H9 (cell line): ENCODE measurements around the gene UTP11. TPM values are rescaled to one million over a fixed set of nuclear protein-coding genes. Genes with fewer than 3 reads are reported as not detected.

Experiments used
- DNase-seq: peaks from one replicate; pipeline ENCODE4 v3.0.0-alpha.2; 2017
- H2AFZ ChIP-seq: one replicate; pipeline ENCODE4 v1.6.1; 2013; ENCODE audit warnings: mild to moderate bottlenecking, low read length, control low read depth, moderate library complexity
- H2AK5ac ChIP-seq: 2 replicates; pipeline ENCODE4 v1.6.1; 2013; ENCODE audit warnings: low read length, control low read depth, mixed read lengths; ENCODE audit not compliant: insufficient read length
- H2BK120ac ChIP-seq: one replicate; pipeline ENCODE4 v1.6.1; 2013; ENCODE audit warnings: low read depth, mild to moderate bottlenecking, low read length, control low read depth, inconsistent platforms; ENCODE audit not compliant: poor library complexity, severe bottlenecking
- H2BK12ac ChIP-seq: 2 replicates; pipeline ENCODE4 v1.6.1; 2013; ENCODE audit warnings: low read length, control low read depth, mixed read lengths, low read depth; ENCODE audit not compliant: insufficient read length
- H2BK15ac ChIP-seq: 2 replicates; pipeline ENCODE4 v1.6.1; 2013; ENCODE audit warnings: low read depth, low read length, control low read depth
- H2BK20ac ChIP-seq: one replicate; pipeline ENCODE4 v1.6.1; 2013; ENCODE audit warnings: low read depth, mild to moderate bottlenecking, low read length, control low read depth, inconsistent platforms; ENCODE audit not compliant: poor library complexity, severe bottlenecking
- H2BK5ac ChIP-seq: 2 replicates; pipeline ENCODE4 v1.6.1; 2013; ENCODE audit warnings: low read length, control low read depth, mixed read lengths; ENCODE audit not compliant: insufficient read length
- H3K14ac ChIP-seq: 2 replicates; pipeline ENCODE4 v1.6.1; 2013; ENCODE audit warnings: low read length, control low read depth; ENCODE audit not compliant: insufficient read depth
- H3K18ac ChIP-seq: 2 replicates; pipeline ENCODE4 v1.6.1; 2013; ENCODE audit warnings: low read depth, mild to moderate bottlenecking, mixed read lengths, low read length, control low read depth; ENCODE audit not compliant: insufficient read length
- H3K23ac ChIP-seq: 2 replicates; pipeline ENCODE4 v1.6.1; 2013; ENCODE audit warnings: low read length, control low read depth, mixed read lengths, low read depth; ENCODE audit not compliant: insufficient read length
- H3K23me2 ChIP-seq: 2 replicates; pipeline ENCODE4 v1.6.1; 2013; ENCODE audit warnings: low read depth, mild to moderate bottlenecking, mixed read lengths, low read length, control low read depth; ENCODE audit not compliant: insufficient read length, poor library complexity, severe bottlenecking
- H3K27ac ChIP-seq: 2 replicates; pipeline ENCODE4 v1.5.1; 2013; ENCODE audit warnings: low read length, control low read depth, mixed read lengths, low read depth; ENCODE audit not compliant: insufficient read length
- H3K27me3 ChIP-seq: 2 replicates; pipeline ENCODE4 v1.6.1; 2013; ENCODE audit warnings: low read length, control low read depth, inconsistent platforms; ENCODE audit not compliant: insufficient read depth
- H3K4ac ChIP-seq: 2 replicates; pipeline ENCODE4 v1.6.1; 2013; ENCODE audit warnings: low read depth, mild to moderate bottlenecking, control low read depth, inconsistent platforms, low read length, moderate library complexity
- H3K4me1 ChIP-seq: 2 replicates; pipeline ENCODE4 v1.6.1; 2013; ENCODE audit warnings: low read length, control low read depth, inconsistent platforms; ENCODE audit not compliant: insufficient read depth
- H3K4me2 ChIP-seq: 2 replicates; pipeline ENCODE4 v1.6.1; 2013; ENCODE audit warnings: low read length, control low read depth, mixed read lengths; ENCODE audit not compliant: insufficient read length, insufficient read depth
- H3K56ac ChIP-seq: 2 replicates; pipeline ENCODE4 v1.6.1; 2013; ENCODE audit warnings: low read depth, mild to moderate bottlenecking, mixed read lengths, low read length, control low read depth; ENCODE audit not compliant: insufficient read length
- H3K79me1 ChIP-seq: 2 replicates; pipeline ENCODE4 v1.6.1; 2013; ENCODE audit warnings: low read depth, mild to moderate bottlenecking, moderate library complexity, low read length, control low read depth, inconsistent platforms; ENCODE audit not compliant: insufficient read depth, poor library complexity, severe bottlenecking
- H3K79me2 ChIP-seq: 2 replicates; pipeline ENCODE4 v1.6.1; 2013; ENCODE audit warnings: low read length, control low read depth, inconsistent platforms; ENCODE audit not compliant: insufficient read depth
- H3K9ac ChIP-seq: 2 replicates; pipeline ENCODE4 v1.6.1; 2013; ENCODE audit warnings: low read length, control low read depth, mixed read lengths; ENCODE audit not compliant: insufficient read length; ENCODE audit errors: extremely low read depth
- H3K9me3 ChIP-seq: one replicate; pipeline ENCODE4 v1.6.1; 2013; ENCODE audit warnings: low read depth, low read length, inconsistent platforms; ENCODE audit not compliant: control insufficient read depth
- H3T11ph ChIP-seq: one replicate; pipeline ENCODE4 v1.6.1; 2013; ENCODE audit warnings: mild to moderate bottlenecking, low read length, control low read depth, inconsistent platforms
- H4K20me1 ChIP-seq: one replicate; pipeline ENCODE4 v1.6.1; 2013; ENCODE audit not compliant: control insufficient read depth, insufficient read length, insufficient read depth
- H4K5ac ChIP-seq: 2 replicates; pipeline ENCODE4 v1.6.1; 2013; ENCODE audit warnings: low read depth, mild to moderate bottlenecking, mixed read lengths, low read length, control low read depth; ENCODE audit not compliant: insufficient read length
- H4K8ac ChIP-seq: replicated peaks from 2 replicates; pipeline ENCODE4 v1.6.1; 2013; ENCODE audit warnings: low read length, control low read depth, mixed read lengths, low read depth; ENCODE audit not compliant: insufficient read length
- H4K91ac ChIP-seq: 2 replicates; pipeline ENCODE4 v1.6.1; 2013; ENCODE audit warnings: low read depth, mild to moderate bottlenecking, moderate library complexity, mixed read lengths, low read length, control low read depth; ENCODE audit not compliant: insufficient read length
- H3K27ac Mint-ChIP-seq, 3 experiments: 2 replicates in 2 of 3; 3 replicates in 1 of 3; pipeline ENCODE4 v1.8.0; 2020 to 2021; ENCODE audit warnings: mixed read lengths in 3 of 3, mild to moderate bottlenecking in 1 of 3, moderate library complexity in 1 of 3
- H3K27me3 Mint-ChIP-seq: 2 replicates; pipeline ENCODE4 v1.8.0; 2021; ENCODE audit warnings: low read depth, mild to moderate bottlenecking, moderate library complexity, mixed read lengths
- H3K36me3 Mint-ChIP-seq, 3 experiments: 2 replicates in 2 of 3; 3 replicates in 1 of 3; pipeline ENCODE4 v1.8.0; 2020 to 2021; ENCODE audit warnings: low read depth in 3 of 3, mixed read lengths in 3 of 3; ENCODE audit not compliant: insufficient read depth in 1 of 3
- H3K4me1 Mint-ChIP-seq, 2 experiments: 2 replicates each; pipeline ENCODE4 v1.8.0; 2020; ENCODE audit warnings: mixed read lengths in 2 of 2
- H3K4me3 Mint-ChIP-seq, 2 experiments: 2 replicates in 1 of 2; 3 replicates in 1 of 2; pipeline ENCODE4 v1.8.0; 2020 to 2021; ENCODE audit warnings: mild to moderate bottlenecking in 2 of 2, mixed read lengths in 2 of 2, moderate library complexity in 1 of 2
- H3K9me3 Mint-ChIP-seq, 2 experiments: 2 replicates in 1 of 2; 3 replicates in 1 of 2; pipeline ENCODE4 v1.8.0; 2020; ENCODE audit warnings: mild to moderate bottlenecking in 2 of 2, mixed read lengths in 2 of 2, moderate library complexity in 1 of 2
- CTCF ChIP-seq: fragments of 200-600 bp; sonication (generic); conservative IDR thresholded peaks from 3 replicates; pipeline ENCODE4 v1.8.0; 2021; ENCODE audit warnings: antibody characterized with exemption, mild to moderate bottlenecking
- WGBS: extraction: QIAGEN DNeasy Blood & Tissue Kit; methylation state at CpG from one replicate; pipeline ENCODE4 v1.1.7; 2013; ENCODE audit warnings: missing lambda C conversion rate, low lambda C conversion rate, mixed read lengths; ENCODE audit not compliant: insufficient read length; ENCODE audit errors: extremely low coverage; 5-methylcytosine and 5-hydroxymethylcytosine counted together
- total RNA-seq: library from RNA; stranded (reverse); gene quantifications from 2 replicates; pipeline ENCODE4 v1.2.1, GENCODE V29; 2021

The UTP11 gene
- total RNA-seq, 1 experiment from 2014 or later: 63.1 TPM

DNA sequence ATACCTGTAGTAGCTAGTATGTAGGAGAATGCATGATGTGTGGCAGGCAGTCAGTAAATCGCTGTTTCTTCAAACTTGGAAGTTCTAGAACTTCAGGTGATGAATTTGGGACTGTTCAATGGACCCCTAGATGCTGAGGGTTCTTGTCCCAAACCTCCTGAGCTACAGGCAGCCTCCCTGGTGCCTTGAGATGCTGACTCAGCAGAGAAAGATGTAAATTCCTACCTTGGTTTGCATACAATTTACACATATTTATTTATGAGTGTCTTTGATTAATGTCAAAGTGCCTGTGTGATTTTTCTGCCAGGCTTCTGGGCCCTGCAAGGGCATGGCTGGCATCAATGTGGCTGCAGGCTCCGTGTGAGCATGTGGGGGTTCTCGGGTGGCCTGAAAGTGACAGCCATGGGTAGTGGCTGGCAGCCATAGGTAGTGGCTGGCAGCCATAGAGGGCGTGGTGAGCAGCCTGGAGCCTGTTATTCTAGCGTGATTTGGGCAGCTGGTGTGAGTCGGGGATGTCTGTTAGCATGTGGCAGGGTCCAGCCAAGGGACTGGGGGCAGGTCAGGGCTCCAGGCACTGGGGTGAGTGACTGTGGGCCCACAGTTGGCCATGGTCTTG is 47.2 kb downstream of the UTP11 start:
- no CpG with 5 or more reads among the region's 6 CpGs for WGBS
- H3K4me1 Mint-ChIP-seq: peaks cover 30 to 41% of the 10 kb centered on the region in 2 experiments
- no peak for TF ChIP-seq CTCF

More for the DNA sequence above, 47.2 kb downstream of the UTP11 start:
- Histone ChIP-seq H3K79me2 (no peaks in the 10 kb centered on the region), H4K5ac (no peak overlapping the region), H4K20me1 (no peaks in the 10 kb centered on the region), H3K23me2 (no peaks in the 10 kb centered on the region), H3K27ac (no peak overlapping the region), H3K27me3 (no peaks in the 10 kb centered on the region), H3K79me1 (no peaks in the 10 kb centered on the region), H3K9me3 (no peaks in the 10 kb centered on the region), H3K56ac (no peak overlapping the region), H4K91ac (no peak overlapping the region), H2BK5ac (no peak overlapping the region), H3T11ph (no peak overlapping the region), H3K9ac (no peak overlapping the region), H2BK15ac (no peak overlapping the region; the same call in 1 of the 2 replicates), H3K4me1 (peaks cover 2% of the 10 kb centered on the region; the same call in 1 of the 2 replicates), H3K4ac (no peak overlapping the region), H3K4me2 (no peak overlapping the region), H3K18ac (no peak overlapping the region), H2AFZ (no peak overlapping the region), H3K14ac (no peak overlapping the region), H4K8ac (no peak overlapping the region), H3K23ac (no peak overlapping the region), H2BK12ac (no peak overlapping the region), H2BK20ac (no peak overlapping the region), H2BK120ac (no peak overlapping the region), H2AK5ac (no peak overlapping the region)
- Mint-ChIP-seq H3K27ac (no peak overlapping the region; a peak in 1 of 7 replicates), H3K4me3 (no peak overlapping the region), H3K36me3 (peaks cover 0 to 9% (median 0%) of the 10 kb centered on the region in 3 experiments; a peak in 4 of 7 replicates), H3K27me3 (peaks cover 6% of the 10 kb centered on the region; the same call in 1 of the 2 replicates), H3K9me3 (peaks cover 0 to 3% of the 10 kb centered on the region in 2 experiments; a peak in 1 of 5 replicates)
- DNase-seq: no peak
